Transverse colon (tissue), 4 donors: ENCODE measurements around the gene ARL4A. TPM values are rescaled to one million over a fixed set of nuclear protein-coding genes. Genes with fewer than 3 reads are reported as not detected.

Experiments used
- DNase-seq: peaks from one replicate; pipeline ENCODE4 v3.0.0-alpha.2; 2019
- H3K27ac ChIP-seq, 4 donors: fragments of 200-600 bp; sonication (generic); 2 replicates each; pipeline ENCODE4 v1.5.1; 2016 to 2018; ENCODE audit warnings: inconsistent platforms in 4 of 4
- H3K27me3 ChIP-seq: fragments of 200-600 bp; sonication (generic); 2 replicates; pipeline ENCODE4 v1.5.1; 2017; ENCODE audit warnings: inconsistent platforms
- H3K36me3 ChIP-seq, 4 donors: fragments of 200-600 bp; sonication (generic); 2 replicates each; pipeline ENCODE4 v1.5.1; 2017 to 2019; ENCODE audit warnings: inconsistent platforms in 4 of 4
- H3K4me1 ChIP-seq, 4 donors: fragments of 200-600 bp; sonication (generic); 2 replicates each; pipeline ENCODE4 v1.5.1; 2017 to 2020; ENCODE audit warnings: inconsistent platforms in 4 of 4
- H3K4me3 ChIP-seq, 4 donors: fragments of 200-600 bp; sonication (generic); 1 replicate in 1 of 4; 2 replicates in 3 of 4; pipeline versions ENCODE4 v1.5.1 to v1.6.1; 2017 to 2019; ENCODE audit warnings: inconsistent platforms in 4 of 4
- H3K9me3 ChIP-seq, 2 donors: fragments of 200-600 bp; sonication (generic); 2 replicates each; pipeline ENCODE4 v1.5.1; 2017 to 2019; ENCODE audit warnings: inconsistent platforms in 2 of 2
- CTCF ChIP-seq, 5 experiments: fragments of 200-600 bp in 3 of 5; fragments of 450-650 bp in 2 of 5; sonication (generic) in 3 of 5; IDR thresholded peaks; 1 replicate in 2 of 5; 2 replicates in 3 of 5; pipeline ENCODE4 v1.5.1; 2016 to 2017; ENCODE audit warnings: antibody characterized with exemption in 5 of 5, inconsistent platforms in 3 of 5, mild to moderate bottlenecking in 2 of 5, moderate library complexity in 1 of 5
- EP300 ChIP-seq: sonication (generic); formaldehyde crosslinking; IDR thresholded peaks from one replicate; pipeline ENCODE4 v1.6.1; 2017; ENCODE audit warnings: antibody characterized with exemption, low read depth
- POLR2A ChIP-seq: fragments of 450-650 bp; IDR thresholded peaks from one replicate; pipeline ENCODE4 v1.6.1; 2016; ENCODE audit warnings: antibody characterized with exemption, mild to moderate bottlenecking, moderate library complexity
- POLR2AphosphoS5 ChIP-seq, 3 donors: sonication (generic); formaldehyde crosslinking; IDR thresholded peaks; one replicate each; pipeline ENCODE4 v1.6.1; 2016; ENCODE audit warnings: antibody characterized with exemption in 3 of 3
- WGBS, 2 donors: methylation state at CpG; one replicate each; pipeline ENCODE4 v1.1.5; 2018; ENCODE audit warnings: low coverage in 1 of 2; 5-methylcytosine and 5-hydroxymethylcytosine counted together
- in situ Hi-C, 4 donors: fragments of 200-750 bp; cut with MboI; loops; one replicate each; pipeline versions ENCODE4 v1.15.0 to v1.15.1; 2017; ENCODE audit warnings: low sequenced_read_pairs in 3 of 4, low pct_ligation_motif_present in 1 of 4, low pct_unique_long_range_greater_than_20kb in 1 of 4
- intact Hi-C: fragments of 100-400 bp; cut with DNase I; formaldehyde crosslinking; loops from one replicate; pipeline ENCODE4 v1.15.1; 2023; ENCODE audit warnings: low total_unique reads
- total RNA-seq, 4 donors: library from RNA; depleted of rRNA; stranded (reverse); fragments of >200 nt; gene quantifications; one replicate each; pipeline ENCODE4 v1.1.0, GENCODE V29; 2016

Gene ARL4A
- total RNA-seq, 4 donors from 2014 or later = 10.5 to 135 (median 74.9) TPM

- intact Hi-C loops = no loop called here
- Histone ChIP-seq H3K36me3 (no peaks in the 10 kb centered on the region), H3K4me1 (peaks cover 16 to 49% (median 24%) of the 10 kb centered on the region in 4 donors), H3K4me3 (no peak overlapping the region), H3K27ac (peak overlapping the region; percentile 30 to 60 (median 42)), H3K9me3 (no peaks in the 10 kb centered on the region), H3K27me3 (no peaks in the 10 kb centered on the region)
- 22 to 54% methylated on average over 4 to 5 of the region's 5 CpGs for WGBS, 2 donors
- TF ChIP-seq CTCF (IDR thresholded peaks at IDR 0.05) (no peak), POLR2AphosphoS5 (IDR thresholded peaks at IDR 0.05) (no peak), POLR2A (no peak), EP300 (no peak)
- in situ Hi-C loops = no loop called here
- DNase-seq = no peak
Measured at GRCh38 chr7:12719141-12719919, 31.9 kb downstream of the ARL4A start.

GRCh38 chr7:12719981-12720865 is 32.8 kb downstream of the ARL4A start:
- H3K9me3 ChIP-seq = no peaks in the 10 kb centered on the region
- in situ Hi-C loops (no loop called here), intact Hi-C loops (no loop called here)
- peak overlapping the region; percentile 30 to 60 (median 42) for H3K27ac ChIP-seq
- no peaks in the 10 kb centered on the region for H3K27me3 ChIP-seq
- TF ChIP-seq EP300 = no peak
- TF ChIP-seq POLR2A = no peak
- no peak for TF ChIP-seq POLR2AphosphoS5 (IDR thresholded peaks at IDR 0.05)
- TF ChIP-seq CTCF (IDR thresholded peaks at IDR 0.05) = no peak
- no peak for DNase-seq
- H3K4me3 ChIP-seq = no peak overlapping the region
- H3K4me1 ChIP-seq = peaks cover 16 to 40% (median 20%) of the 10 kb centered on the region in 4 donors
- 78 to 86% methylated on average over 13 to 17 of the region's 17 CpGs for WGBS, 2 donors
- H3K36me3 ChIP-seq = no peaks in the 10 kb centered on the region

- H3K4me3 ChIP-seq = no peak overlapping the region
- 89 to 90% methylated on average over 5 to 6 of the region's 6 CpGs for WGBS, 2 donors
- in situ Hi-C loops = no loop called here
- peaks cover 11 to 31% (median 14%) of the 10 kb centered on the region in 4 donors for H3K4me1 ChIP-seq
- H3K9me3 ChIP-seq = no peaks in the 10 kb centered on the region
- no peaks in the 10 kb centered on the region for H3K27me3 ChIP-seq
- DNase-seq = no peak
- intact Hi-C loops = no loop called here
- no peak overlapping the region for H3K27ac ChIP-seq
- no peaks in the 10 kb centered on the region for H3K36me3 ChIP-seq
- TF ChIP-seq CTCF (IDR thresholded peaks at IDR 0.05) = no peak
- no peak for TF ChIP-seq POLR2AphosphoS5 (IDR thresholded peaks at IDR 0.05)
- no peak for TF ChIP-seq POLR2A
- TF ChIP-seq EP300 = no peak
Measured at GRCh38 chr7:12721286-12721830, 33.9 kb downstream of the ARL4A start.

- Histone ChIP-seq H3K27me3 (no peaks in the 10 kb centered on the region), H3K4me3 (no peak overlapping the region), H3K36me3 (no peaks in the 10 kb centered on the region), H3K27ac (no peak overlapping the region), H3K4me1 (peaks cover 6 to 26% (median 9%) of the 10 kb centered on the region in 4 donors), H3K9me3 (no peaks in the 10 kb centered on the region)
- WGBS, 2 donors = 86 to 90% methylated on average over 2 of the region's 2 CpGs
- no peak for DNase-seq
- TF ChIP-seq POLR2A = no peak
- TF ChIP-seq EP300 = no peak
- no peak for TF ChIP-seq CTCF (IDR thresholded peaks at IDR 0.05)
- no peak for TF ChIP-seq POLR2AphosphoS5 (IDR thresholded peaks at IDR 0.05)
- in situ Hi-C loops = no loop called here
- intact Hi-C loops = no loop called here
Measured at GRCh38 chr7:12722136-12722535, 34.7 kb downstream of the ARL4A start.
